HG03060 (cell line): ENCODE data around the gene STX7.
A peak's percentile ranks its signal among the peaks of the same experiment; 100 is the strongest.

Experiments used
- ATAC-seq: cut with Tn5 transposase; IDR thresholded peaks from one replicate; pipeline ENCODE4 v1.9.1; 2021; ENCODE audit warnings: low read depth, moderate number of reproducible peaks; ENCODE audit not compliant: unreplicated experiment

Gene STX7

GRCh38 chr6:132478674-132479073 is 34.2 kb downstream of the STX7 start:
- no peak for ATAC-seq

- no peak for ATAC-seq
Observed at GRCh38 chr6:132478266-132478665, 34.6 kb downstream of the STX7 start.

GRCh38 chr6:132476688-132477087 is 36.2 kb downstream of the STX7 start:
- ATAC-seq = no peak

GRCh38 chr6:132475925-132476324 is 37.0 kb downstream of the STX7 start:
- no peak for ATAC-seq

GRCh38 chr6:132471787-132472186 is 41.1 kb downstream of the STX7 start:
- no peak for ATAC-seq

GRCh38 chr6:132466952-132467351 is 46.0 kb downstream of the STX7 start:
- ATAC-seq = no peak

GRCh38 chr6:132465530-132466485 is 47.1 kb downstream of the STX7 start:
- ATAC-seq = peak; percentile 75

- no peak for ATAC-seq
Observed at GRCh38 chr6:132464538-132465256, 48.2 kb downstream of the STX7 start.

- no peak for ATAC-seq
Observed at GRCh38 chr6:132461958-132462357, 51.0 kb downstream of the STX7 start.

- no peak for ATAC-seq
Observed at GRCh38 chr6:132459605-132459952, 53.3 kb downstream of the STX7 start.

GRCh38 chr6:132458887-132459604 is 53.9 kb downstream of the STX7 start:
- no peak for ATAC-seq

- peak; percentile 94 for ATAC-seq
Observed at GRCh38 chr6:132456700-132457143, 56.2 kb downstream of the STX7 start.

GRCh38 chr6:132446855-132447241 is 66.1 kb downstream of the STX7 start:
- no peak for ATAC-seq

GRCh38 chr6:132446141-132446854 is 66.6 kb downstream of the STX7 start:
- no peak for ATAC-seq

GRCh38 chr6:132445201-132445951 is 67.5 kb downstream of the STX7 start:
- ATAC-seq = no peak

GRCh38 chr6:132443206-132443605 is 69.7 kb downstream of the STX7 start:
- no peak for ATAC-seq

GRCh38 chr6:132430110-132430509 is 82.8 kb downstream of the STX7 start:
- no peak for ATAC-seq

- ATAC-seq = no peak
Observed at GRCh38 chr6:132425176-132425575, 87.7 kb downstream of the STX7 start.

GRCh38 chr6:132423839-132424238 is 89.1 kb downstream of the STX7 start:
- no peak for ATAC-seq
